Activated T-cell treated with anti-CD3 and anti-CD28 coated beads for 1 hour (primary cell): Measurements from ENCODE around the gene MEOX1.

ENCODE experiments used
- DNase-seq: peaks from one replicate; pipeline ENCODE4 v3.0.0-alpha.2; 2020; ENCODE audit warnings: low read depth

MEOX1 gene

DNA sequence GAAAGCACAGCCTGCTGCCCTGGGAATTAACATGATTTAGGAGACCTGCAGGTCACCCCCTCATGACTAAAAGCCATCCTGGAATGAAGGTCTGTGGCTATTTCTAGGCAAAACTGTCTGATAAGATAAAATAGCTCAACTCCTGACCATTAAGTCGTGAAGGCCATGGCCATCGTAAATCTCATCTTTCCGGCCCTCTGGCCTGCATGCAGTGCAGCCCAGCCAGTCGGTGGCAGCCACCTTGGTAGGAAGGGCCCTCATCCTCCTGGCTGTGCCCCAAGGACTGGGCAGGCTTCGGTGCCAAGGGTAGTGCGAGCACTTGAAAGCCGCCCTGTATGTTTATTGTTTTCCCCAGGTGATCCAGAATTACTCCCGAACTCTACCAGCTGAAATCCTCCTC is 18.2 kb upstream of the MEOX1 start:
- no peak for DNase-seq

DNA sequence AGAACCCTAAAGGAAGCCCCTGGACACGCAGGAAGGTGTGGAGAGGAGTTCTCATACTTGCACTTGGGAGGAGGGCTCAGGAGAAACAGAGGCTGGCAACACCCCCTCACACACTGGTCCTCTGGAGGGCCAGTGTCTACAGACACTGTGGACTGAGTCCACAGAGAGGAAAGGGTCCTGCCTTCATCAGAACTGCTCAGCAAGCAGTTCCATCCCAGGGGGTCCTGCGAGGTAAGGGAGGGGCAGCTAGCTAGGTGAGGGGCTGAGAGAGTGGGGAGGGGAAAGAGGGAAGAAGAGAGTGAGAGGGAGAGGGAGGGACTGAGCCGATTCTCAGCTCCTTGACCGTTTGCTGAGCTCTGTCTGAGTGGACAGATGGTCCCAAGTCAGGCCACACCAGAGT is 17.7 kb upstream of the MEOX1 start:
- DNase-seq: no peak

DNA sequence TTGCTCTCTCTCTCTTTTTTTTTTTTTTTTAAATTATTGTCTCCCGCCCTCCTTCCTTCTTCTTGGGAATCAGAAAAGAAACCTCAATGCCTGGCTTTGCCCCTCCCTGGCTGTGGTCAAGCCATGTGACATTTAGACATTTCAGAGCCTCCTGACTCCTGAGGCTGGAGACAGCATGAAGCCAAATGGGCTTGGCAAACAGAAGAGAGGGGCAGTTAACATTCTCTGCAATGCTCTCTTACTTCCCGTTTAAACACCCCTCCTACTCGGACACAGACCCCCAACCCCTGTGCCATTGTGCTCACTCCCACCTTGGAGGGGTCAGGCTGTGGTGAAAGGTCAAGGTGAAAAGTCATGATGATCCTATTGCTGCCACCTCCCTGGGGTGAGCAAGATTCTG is 14.7 kb upstream of the MEOX1 start:
- no peak for DNase-seq

DNA sequence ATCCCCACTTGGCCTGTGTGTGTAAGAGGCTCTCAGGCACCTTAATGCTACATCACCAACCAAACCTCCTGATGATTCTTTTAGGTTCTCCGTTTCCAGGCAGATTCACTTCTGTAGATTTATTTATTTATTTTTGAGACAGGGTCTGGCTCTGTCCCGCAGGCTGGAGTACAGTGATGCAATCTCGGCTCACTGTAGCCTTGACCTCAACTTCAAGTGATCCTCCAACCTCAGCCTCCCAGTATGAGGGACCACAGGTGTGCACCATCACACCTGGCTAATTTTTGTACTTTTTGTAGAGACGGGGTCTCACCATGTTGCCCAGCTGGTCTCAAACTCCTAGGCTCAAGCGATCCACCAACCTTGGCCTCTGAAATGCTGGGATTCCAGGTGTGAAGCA is 12.7 kb upstream of the MEOX1 start:
- no peak for DNase-seq

DNA sequence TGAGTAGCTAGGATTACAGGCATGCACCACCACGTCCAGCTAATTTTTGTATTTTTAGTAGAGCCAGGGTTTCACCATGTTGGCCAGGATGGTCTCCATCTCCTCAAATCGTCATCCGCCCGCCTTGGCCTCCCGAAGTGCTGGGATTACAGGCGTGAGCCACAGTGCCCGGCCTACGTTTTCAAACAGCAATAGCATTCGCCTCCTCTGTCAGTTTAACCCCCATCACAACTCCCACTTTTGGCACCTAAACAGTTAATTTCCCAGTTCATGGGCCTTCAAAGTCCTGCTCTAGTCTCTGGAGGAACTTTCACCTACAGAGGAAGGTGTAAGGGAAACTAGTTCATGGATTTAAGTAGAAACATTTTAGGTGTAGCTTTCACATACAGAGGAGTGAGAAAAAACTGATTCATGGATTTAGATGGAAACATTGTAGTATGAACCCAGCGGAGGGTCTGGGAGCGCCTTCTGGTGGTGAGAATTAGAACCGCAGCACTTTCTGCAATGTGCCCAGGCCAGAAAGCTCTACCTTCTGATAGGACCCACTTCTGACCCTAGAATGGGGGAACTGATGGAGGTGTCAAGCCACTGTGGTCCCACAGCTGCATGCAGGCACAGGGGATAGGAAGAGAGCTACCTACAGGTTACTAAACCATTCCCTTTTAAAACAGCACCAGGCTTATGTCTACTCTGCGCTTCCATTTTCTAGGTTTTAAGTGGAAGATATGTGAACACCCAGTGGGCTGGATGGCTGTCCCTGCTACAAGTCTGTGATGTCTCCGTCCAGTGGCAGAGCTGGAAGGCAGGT is 12.0 kb upstream of the MEOX1 start:
- DNase-seq: peak; percentile 62

DNA sequence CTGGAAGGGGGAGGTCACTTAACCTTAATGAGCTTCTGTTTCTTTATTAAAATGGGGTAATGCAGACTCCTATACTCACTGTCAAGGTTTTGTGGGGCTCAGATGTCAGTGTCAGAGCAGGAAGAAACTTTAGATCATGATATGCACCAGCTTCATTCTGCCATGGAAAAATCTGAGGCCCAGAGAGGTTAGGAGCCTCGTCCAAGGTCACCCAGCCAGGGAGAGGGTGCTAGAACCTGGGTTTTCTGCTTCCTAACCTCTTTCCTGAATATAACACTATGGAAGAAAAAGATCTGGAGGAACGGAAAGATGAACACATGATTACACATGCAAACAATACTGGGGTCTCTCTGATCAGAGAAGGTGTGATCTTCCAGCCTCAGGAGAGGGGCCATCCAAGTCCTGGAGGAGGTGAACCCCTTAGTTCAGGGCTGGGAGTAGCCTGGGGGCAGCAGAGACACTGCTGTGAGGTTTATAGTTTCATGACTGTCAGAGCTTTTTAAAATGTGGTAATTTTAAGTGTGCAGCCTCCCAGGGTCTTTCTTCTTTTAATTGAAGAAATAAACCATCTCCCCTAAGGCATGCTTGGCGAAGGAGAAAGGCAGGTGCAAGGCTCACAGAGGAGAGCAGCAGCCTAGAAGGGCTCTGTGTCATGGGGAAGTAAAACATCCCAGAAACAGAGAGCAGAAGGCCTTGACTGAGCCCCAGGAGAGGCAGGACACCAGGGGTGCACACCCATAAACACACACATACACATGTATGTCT is 10.2 kb upstream of the MEOX1 start:
- DNase-seq: no peak

DNA sequence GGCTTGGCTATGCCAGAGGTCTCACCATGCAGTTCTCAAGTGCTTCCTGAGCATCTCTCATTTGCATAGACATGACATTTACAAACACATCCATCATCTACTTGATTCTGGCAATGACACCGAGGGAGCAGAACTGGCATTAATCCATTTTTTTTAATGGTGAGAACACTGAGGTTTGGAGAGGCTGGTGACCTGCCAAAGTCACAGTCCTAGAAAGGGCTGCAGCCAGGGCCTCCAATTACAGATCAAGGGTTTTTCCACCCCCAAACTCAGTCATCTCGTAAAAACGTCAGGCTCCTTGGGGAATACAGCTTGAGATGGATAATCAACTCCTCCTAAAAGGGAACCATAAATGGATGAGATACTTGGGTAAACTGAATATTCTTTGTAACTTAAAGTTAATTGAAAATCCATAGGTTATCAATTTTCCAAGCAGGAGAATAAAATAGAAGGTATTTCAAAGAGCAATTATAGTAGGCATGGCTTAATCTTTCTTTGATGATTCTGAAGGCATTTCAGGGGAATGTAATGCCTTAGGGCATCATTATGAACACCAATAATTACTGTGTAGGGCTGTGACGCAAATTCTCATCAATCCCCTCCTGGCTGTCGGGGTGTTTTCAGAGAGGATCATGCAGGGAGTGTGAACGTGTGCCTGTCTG is 9.4 kb upstream of the MEOX1 start:
- DNase-seq: no peak

DNA sequence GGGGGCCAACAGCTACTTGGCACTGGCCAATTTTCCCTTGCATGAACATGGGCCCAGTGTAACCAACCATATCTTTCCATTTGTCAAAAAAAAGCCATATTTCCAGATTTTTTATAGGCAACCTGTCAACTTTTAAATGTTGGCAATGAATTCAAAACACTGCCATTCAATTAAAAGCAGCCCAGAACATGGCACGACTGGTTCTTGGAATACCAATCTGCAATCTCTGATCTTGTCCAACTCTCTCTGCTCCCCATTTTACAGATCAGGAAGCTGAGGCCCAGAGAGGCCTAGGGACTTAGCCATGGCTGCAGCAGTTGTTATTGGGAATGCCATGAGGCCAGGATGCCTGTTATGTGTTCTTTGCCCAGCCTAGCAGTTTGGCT is 8.9 kb upstream of the MEOX1 start:
- DNase-seq: no peak

DNA sequence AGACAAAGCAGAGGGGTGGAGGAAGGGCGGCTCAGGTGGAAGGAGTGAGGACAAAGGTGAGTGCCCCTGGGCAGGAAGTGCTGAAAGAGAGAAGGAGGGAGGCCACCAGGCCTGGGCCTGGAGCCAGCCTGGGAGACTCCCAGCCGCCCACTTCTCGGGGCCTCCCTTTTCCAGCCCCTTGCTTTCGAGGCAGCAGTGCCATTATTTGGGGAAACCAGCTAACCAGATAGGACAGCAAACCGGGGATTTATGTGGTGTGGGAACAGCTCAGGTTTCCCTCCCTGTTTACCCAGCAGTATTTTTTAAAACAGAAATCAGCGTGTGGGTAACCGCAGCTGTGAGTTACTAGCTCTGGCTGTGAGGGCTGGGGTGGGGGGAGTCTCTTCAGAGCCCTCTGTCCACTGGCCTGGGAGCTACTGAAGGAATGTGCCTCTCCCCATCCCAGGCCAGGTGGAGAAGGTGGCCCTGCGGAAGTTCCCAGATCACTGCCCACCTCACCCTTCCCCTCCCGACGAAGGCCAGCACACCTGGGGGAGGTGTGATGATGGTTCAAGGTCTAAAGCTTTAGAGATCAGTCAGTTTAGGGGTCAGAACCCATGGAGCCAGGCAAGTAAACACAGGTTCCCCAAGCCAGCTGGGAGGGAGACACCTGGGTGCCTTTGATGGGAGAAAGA is 8.4 kb upstream of the MEOX1 start:
- no peak for DNase-seq

DNA sequence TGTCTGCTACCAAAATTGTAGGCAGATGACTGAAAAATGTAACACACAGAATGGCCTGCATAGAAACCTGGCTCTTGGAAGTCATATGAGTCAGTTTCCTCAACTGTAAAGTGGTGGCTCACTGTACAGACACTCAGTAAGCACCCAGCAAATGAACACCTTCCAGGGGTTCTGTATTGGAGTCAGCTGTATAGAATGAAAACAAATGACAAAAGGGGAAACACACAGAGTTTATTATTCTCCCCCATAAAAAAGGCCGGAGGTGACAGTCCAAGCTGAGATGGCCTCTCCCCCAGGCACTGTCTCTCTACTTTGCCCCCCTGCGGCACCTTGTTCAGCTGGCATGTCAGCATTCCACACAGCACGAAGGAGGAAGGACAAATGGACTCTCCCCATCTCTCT is 6.2 kb upstream of the MEOX1 start:
- DNase-seq: no peak

DNA sequence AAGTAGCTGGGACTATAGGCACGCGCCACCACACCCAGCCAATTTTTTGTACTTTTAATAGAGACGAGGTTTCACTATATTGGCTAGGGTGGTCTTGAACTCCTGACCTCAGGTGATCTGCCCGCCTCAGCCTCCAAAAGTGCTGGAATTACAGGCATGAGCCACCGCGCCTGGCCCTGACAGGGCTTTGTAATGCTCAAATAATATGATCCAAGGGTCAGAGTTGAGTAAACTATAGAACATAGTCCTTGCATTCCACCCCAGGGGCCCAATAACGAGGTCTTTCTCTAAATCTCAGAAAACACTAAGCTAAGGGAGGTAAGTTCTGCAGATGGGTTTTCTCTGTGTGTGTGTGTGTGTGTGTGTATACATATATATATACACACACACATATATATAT is 5.8 kb upstream of the MEOX1 start:
- no peak for DNase-seq

DNA sequence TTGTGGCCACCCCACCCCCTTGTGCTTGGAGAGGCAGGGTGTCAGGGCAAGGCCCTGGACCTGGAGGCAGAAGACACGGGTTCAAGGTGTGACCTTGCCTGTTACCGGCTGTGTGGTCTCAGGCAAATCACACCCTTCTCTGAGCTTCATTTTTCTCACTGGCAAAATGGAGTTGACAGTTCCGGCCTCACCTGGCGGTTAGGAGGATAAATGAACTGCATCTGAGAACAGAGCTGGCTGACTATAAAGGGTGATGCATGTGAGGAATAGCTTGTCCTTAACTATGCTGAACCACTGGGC is 4.2 kb upstream of the MEOX1 start:
- no peak for DNase-seq

DNA sequence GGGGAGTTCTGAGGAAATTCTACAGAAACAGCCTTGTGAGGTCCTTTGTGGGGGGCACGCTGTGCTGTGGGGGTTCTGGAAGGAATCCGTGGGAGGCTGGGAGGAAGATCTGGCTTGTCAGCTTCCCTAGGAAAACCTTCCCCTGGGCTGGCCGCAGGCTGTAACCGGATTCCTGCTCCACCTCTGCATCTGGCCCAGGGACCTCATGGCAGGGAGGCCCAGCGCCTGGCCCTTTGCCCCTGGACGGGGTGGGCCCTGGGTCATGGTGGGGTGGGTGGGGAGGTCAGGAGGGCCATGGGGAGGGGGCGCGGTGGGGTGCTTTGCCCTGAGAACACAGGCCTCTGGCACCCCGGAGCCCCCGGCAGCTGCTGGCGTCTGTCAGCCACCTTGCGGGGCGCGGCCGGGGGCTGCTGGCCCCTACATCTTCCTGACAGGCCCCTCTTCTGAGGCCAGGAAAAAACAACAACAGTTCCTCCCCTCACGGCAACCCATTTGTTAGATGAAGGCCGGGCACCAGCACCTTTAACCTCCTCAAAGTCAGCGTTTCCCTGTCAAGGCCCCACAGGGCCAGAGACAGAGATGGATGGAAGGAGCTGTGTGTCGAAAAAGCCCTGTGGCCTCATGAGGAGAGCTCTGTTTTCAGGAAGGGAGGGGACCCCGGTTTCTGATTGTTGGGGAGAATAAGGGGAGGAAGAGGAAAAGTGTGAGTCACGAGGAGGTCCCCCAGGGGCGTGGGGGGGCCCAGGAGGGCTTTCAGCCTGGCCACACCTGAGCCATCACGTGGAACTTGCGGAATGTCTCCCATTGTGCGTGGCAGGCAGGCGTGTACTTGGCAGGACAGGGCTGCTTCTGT is 3.6 kb upstream of the MEOX1 start:
- no peak for DNase-seq

DNA sequence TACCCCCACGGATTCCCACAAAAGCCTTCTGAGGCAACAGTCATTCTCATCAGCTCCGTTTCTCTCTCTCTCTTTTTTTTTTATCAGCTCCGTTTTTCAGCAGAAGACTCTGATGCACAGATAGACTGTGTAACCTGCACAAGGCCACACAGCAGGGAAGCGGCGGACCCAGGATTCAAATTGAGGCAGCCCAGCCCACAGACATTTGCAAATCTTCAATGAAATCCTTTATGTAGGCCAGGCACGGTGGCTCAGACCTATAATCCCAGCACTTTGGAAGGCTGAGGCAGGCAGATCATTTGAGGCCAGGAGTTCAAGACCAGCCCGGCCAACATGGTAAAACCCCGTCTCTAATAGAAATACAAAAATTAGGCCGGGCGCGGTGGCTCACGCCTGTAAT is 2.4 kb upstream of the MEOX1 start:
- no peak for DNase-seq

DNA sequence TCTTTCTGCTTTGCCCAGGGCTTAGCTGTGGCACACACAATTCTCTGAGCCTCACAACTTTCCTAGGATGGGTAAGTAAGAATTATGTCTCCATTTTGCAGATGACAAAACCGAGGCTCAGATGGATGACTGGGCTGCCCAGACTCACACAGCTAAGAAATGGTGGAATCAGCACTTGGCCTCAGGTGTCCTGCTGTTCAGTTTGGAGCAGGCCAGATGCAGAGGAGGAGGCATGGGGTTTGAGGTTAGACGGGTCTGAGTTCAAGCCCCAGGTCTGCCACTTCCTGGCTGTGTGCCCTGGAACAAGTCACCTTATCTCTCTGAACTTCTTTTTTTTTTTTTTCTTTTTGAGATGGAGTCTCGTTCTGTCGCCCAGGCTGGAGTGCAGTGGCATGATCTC is 1.7 kb upstream of the MEOX1 start:
- no peak for DNase-seq

DNA sequence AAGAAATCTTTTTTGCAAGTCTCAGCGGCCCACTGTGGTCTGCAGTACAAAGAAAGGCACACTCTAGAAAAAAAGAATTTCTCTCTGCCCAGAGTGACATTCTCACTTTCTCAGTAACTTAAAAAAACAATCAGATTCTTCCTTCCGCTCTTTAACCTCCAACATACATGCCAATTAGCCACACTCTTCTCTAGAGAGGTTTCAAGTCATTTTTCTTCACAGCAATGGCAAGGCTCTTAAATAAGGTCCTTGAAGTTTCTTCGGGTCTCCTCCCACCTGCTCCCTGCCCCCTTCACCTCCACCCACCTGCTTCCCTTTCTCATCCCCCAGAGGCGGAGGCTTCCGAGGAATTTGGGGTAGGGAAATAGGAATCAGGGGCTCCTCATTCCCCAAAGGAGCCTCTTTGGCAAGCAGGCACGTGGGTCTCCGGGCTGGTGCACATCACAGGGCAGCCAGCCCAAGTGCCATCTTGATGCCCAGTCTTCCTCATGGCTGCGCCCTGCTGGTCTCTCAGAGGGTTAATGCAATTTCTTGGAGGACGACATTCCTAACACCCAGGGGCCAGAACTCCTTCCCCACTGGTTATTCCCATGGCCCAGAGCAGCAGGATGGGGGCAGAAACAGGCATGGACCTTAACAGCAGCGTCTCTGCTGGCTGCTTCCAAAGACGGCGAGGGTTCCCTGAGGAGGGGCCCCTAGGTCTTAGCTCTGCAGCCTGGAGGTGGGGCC is 855 bp upstream of the MEOX1 start:
- no peak for DNase-seq

DNA sequence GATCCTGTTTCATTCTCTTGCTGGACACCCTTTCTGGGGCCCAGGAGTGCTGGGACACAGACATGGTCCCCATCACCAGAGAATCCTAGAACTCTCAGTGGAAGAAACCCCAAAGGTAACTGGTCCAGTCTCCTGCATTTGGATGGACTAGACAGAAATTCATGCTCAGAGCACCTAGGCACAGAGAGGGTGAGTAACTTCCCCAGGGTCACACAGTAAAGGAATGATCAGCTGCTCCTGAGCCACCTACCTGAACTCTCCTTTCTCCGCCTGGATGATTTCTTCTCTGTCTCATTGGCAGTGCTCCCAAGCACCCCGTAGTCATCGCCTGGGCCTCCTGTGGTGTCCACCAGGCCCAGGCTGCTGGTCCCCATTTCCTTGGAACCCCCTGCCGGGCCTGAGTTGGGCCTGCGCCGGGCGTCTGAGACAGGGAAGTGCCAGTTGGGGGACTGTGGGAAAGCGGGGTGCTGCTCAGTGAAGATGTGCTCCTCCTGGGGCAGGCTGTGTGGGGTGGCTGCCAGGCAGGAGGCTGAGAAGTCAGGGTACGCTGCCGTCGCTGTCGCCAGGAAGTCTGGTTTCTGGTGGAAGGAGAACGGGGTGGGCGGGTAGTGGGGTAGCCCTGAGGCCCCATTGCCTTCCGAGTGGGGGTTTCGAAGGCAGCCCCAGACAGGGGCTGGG is 767 bp downstream of the MEOX1 start:
- no peak for DNase-seq

DNA sequence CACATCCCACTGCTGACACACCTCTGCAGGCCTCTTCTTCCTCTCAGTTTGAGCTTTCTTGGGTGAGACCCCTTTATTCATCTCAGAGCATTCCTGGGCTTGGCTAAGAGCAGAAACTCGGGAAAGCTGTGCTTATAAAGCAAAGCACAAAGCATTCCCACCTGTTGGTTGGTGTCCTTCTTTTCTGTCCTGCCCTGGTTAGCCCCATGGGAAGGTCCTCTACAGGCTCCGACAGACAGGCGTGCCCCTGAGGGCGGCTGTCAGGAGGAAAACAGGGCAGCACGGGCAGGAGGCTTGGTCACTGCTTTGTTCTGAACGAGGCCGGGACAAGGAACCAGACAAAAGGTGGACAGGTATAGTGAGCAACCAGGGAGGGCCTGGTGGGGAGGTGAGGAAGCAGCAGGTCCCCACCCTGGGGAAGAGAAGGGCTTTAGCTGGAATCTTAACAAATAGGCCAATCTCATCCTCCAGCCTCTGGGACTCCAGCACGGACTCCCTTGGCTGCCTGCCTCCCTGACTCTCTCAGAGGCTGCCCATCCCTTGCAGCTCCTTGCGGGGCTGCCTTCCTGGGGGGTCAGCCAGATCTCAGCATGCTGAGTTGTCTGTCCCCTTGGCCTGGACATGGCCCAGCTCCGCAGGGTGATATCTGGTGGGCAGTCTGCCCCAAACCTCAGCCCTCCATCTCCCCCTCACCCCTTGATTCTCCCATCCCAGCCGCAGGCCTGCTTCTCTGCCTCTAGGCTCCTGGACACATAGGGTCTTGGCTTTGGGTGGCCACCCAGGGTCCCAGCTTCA is 1.7 kb downstream of the MEOX1 start:
- no peak for DNase-seq

DNA sequence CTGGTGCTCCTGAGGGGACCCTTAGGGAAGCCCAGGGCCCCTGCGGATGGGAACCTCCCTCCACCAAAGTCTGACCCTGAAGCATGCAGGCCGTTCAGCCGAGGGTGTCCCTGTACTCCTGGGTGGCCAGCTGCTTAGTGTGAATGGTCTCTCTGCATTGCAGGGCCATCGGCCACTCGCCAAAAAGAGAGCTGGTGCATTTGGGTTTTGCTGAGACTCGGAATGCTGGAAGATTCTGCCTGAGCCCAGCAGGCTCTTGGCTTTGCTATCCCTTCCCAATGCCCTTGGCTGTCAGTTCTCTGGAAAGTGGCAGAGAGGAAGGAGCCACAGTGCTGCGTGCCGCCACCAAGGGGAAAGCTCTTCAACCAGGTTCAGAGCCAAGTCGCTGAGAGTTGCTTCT is 2.8 kb downstream of the MEOX1 start:
- DNase-seq: no peak
